Astrocyte (in vitro differentiated cells and primary cell): ENCODE results near the gene RAB6A. TPM values are rescaled to one million over a fixed set of nuclear protein-coding genes. Genes with fewer than 3 reads are reported as not detected.

ENCODE experiments used
- DNase-seq: peaks from one replicate; pipeline ENCODE4 v3.0.0-alpha.2; 2010; ENCODE audit warnings: low read depth
- FAIRE-seq: peaks from 2 replicates; lab custom pipeline; 2011; peaks lifted over from hg19 to GRCh38; lab: Jason Lieb, UNC
- H2AFZ ChIP-seq: 2 replicates; pipeline ENCODE4 v1.6.0; 2012; ENCODE audit warnings: low read depth, low read length, inconsistent platforms
- H3K27ac ChIP-seq: 2 replicates; pipeline ENCODE4 v1.5.1; 2011; ENCODE audit warnings: low read depth, low read length, inconsistent platforms
- H3K27me3 ChIP-seq: 2 replicates; pipeline ENCODE4 v1.6.0; 2011; ENCODE audit warnings: low read length, inconsistent platforms; ENCODE audit not compliant: insufficient read depth
- H3K36me3 ChIP-seq: 2 replicates; pipeline ENCODE4 v1.5.1; 2011; ENCODE audit warnings: low read length, inconsistent platforms; ENCODE audit not compliant: insufficient read depth
- H3K4me1 ChIP-seq: 2 replicates; pipeline ENCODE4 v1.5.1; 2011; ENCODE audit warnings: low read length, inconsistent platforms; ENCODE audit not compliant: insufficient read depth
- H3K4me2 ChIP-seq: 2 replicates; pipeline ENCODE4 v1.6.0; 2012; ENCODE audit warnings: low read length, inconsistent platforms
- H3K4me3 ChIP-seq: 2 replicates; pipeline ENCODE4 v1.5.1; 2011; ENCODE audit warnings: low read depth, mild to moderate bottlenecking, low read length, inconsistent platforms; ENCODE audit not compliant: insufficient read depth
- H3K79me2 ChIP-seq: 2 replicates; pipeline ENCODE4 v1.6.0; 2012; ENCODE audit warnings: mild to moderate bottlenecking, low read length, inconsistent platforms; ENCODE audit not compliant: insufficient read depth
- H3K9ac ChIP-seq: 2 replicates; pipeline ENCODE4 v1.6.0; 2012; ENCODE audit warnings: mild to moderate bottlenecking, low read length, inconsistent platforms
- H3K9me3 ChIP-seq: 2 replicates; pipeline ENCODE4 v1.5.1; 2012; ENCODE audit warnings: low read depth, mild to moderate bottlenecking, low read length, inconsistent platforms; ENCODE audit not compliant: insufficient read depth
- H4K20me1 ChIP-seq: 2 replicates; pipeline ENCODE4 v1.6.0; 2012; ENCODE audit warnings: low read length, inconsistent platforms; ENCODE audit not compliant: insufficient read depth
- H3K27ac Mint-ChIP-seq: one replicate; pipeline ENCODE4 v1.8.0; 2021; ENCODE audit warnings: mild to moderate bottlenecking, mixed read lengths; ENCODE audit not compliant: unreplicated experiment
- H3K27me3 Mint-ChIP-seq: one replicate; pipeline ENCODE4 v1.8.0; 2021; ENCODE audit warnings: low read depth, mixed read lengths; ENCODE audit not compliant: unreplicated experiment
- H3K36me3 Mint-ChIP-seq: one replicate; pipeline ENCODE4 v1.8.0; 2021; ENCODE audit warnings: low read depth, mixed read lengths; ENCODE audit not compliant: unreplicated experiment
- H3K4me1 Mint-ChIP-seq: one replicate; pipeline ENCODE4 v1.8.0; 2021; ENCODE audit warnings: low read depth, mixed read lengths; ENCODE audit not compliant: unreplicated experiment
- H3K4me3 Mint-ChIP-seq: one replicate; pipeline ENCODE4 v1.8.0; 2021; ENCODE audit warnings: mild to moderate bottlenecking, moderate library complexity, mixed read lengths; ENCODE audit not compliant: unreplicated experiment
- H3K9me3 Mint-ChIP-seq: one replicate; pipeline ENCODE4 v1.8.0; 2021; ENCODE audit warnings: mild to moderate bottlenecking, mixed read lengths; ENCODE audit not compliant: unreplicated experiment
- EZH2 ChIP-seq: IDR thresholded peaks from 2 replicates; pipeline ENCODE4 v1.6.1; 2012; ENCODE audit warnings: mild to moderate bottlenecking, low read length, inconsistent platforms; ENCODE audit not compliant: insufficient read depth
- total RNA-seq: library from RNA; stranded (reverse); gene quantifications from 2 replicates; pipeline ENCODE4 v1.2.1, GENCODE V29; 2021
- TF ChIP-seq, protein P1 (sequence below): IDR thresholded peaks from 2 replicates; pipeline ENCODE4 v1.5.1; 2011; ENCODE audit warnings: low read depth, mild to moderate bottlenecking, inconsistent platforms, low read length, moderate library complexity; ENCODE audit not compliant: insufficient read depth

RAB6A gene
- total RNA-seq, 1 donor from 2014 or later, result 185 TPM

DNA sequence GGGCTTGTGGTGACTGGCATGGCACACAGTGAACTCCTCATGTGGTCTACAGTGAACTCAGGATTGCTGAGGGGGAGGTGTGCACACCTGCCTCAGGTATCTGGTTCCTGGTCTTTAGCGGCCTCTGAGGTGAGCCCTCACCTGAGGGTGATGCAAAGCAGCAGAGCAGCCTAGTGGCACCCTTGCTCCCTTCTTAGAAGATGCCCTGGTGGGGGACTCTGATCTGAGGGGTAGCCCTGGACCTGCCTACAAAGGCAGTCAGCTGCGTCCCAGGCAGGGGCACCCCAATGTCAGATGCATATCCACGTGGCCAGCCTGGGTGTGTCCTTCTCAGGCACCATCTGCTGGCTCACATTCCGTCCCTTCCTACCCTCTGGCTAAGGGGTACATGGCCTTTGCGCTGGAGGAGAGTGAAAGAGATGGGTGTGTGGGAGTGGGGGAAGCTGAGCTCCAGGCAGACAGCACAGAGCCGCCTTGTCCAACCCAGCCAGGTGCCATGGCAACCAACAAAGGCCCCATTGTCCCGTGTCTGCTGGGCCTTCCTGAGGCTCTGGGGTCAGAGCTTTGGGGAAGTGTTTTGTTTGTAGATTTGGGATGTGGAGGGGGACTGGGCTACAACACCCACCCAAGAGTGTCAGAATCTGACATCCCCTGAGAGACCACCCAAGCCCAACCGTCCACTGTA is 108.7 kb downstream of the RAB6A start:
- Mint-ChIP-seq H3K4me3 (no peak overlapping the region), H3K4me1 (peaks cover 7% of the 10 kb centered on the region), H3K27me3 (peaks cover 6% of the 10 kb centered on the region), H3K36me3 (no peaks in the 10 kb centered on the region), H3K27ac (no peak overlapping the region), H3K9me3 (no peaks in the 10 kb centered on the region)
- FAIRE-seq (no peak), DNase-seq (no peak)
- no peak overlapping the region for H3K27ac ChIP-seq
- H3K4me1 ChIP-seq, result no peaks in the 10 kb centered on the region
- H3K9me3 ChIP-seq, result no peaks in the 10 kb centered on the region
- no peaks in the 10 kb centered on the region for H4K20me1 ChIP-seq
- TF ChIP-seq, protein P1, sequence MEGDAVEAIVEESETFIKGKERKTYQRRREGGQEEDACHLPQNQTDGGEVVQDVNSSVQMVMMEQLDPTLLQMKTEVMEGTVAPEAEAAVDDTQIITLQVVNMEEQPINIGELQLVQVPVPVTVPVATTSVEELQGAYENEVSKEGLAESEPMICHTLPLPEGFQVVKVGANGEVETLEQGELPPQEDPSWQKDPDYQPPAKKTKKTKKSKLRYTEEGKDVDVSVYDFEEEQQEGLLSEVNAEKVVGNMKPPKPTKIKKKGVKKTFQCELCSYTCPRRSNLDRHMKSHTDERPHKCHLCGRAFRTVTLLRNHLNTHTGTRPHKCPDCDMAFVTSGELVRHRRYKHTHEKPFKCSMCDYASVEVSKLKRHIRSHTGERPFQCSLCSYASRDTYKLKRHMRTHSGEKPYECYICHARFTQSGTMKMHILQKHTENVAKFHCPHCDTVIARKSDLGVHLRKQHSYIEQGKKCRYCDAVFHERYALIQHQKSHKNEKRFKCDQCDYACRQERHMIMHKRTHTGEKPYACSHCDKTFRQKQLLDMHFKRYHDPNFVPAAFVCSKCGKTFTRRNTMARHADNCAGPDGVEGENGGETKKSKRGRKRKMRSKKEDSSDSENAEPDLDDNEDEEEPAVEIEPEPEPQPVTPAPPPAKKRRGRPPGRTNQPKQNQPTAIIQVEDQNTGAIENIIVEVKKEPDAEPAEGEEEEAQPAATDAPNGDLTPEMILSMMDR, result no peak
- TF ChIP-seq EZH2, result no peak
- H3K9ac ChIP-seq, result no peak overlapping the region
- peaks cover 3% of the 10 kb centered on the region for H3K27me3 ChIP-seq
- H2AFZ ChIP-seq, result no peak overlapping the region
- H3K79me2 ChIP-seq, result no peaks in the 10 kb centered on the region
- H3K4me2 ChIP-seq, result no peak overlapping the region
- H3K4me3 ChIP-seq, result no peak overlapping the region
- no peaks in the 10 kb centered on the region for H3K36me3 ChIP-seq

DNA sequence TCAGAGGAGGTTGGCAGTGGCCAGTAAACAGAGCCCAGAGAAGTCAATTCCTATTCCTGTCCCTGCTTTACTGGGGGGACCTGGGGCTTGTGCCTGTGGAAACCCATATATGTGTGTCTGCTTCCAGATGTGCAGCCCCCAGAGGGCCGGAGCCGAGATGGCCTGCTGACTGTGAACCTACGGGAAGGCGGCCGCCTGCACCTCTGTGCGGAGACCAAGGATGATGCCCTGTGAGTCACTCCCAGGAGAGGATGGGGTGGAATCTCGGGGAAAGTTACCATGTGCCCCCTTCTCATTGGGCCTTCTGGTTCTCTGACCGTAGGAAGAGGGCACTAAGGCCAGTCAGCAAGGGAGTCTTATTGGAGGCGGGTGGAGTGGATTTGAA is 109.2 kb downstream of the RAB6A start:
- TF ChIP-seq, protein P1, result no peak
- TF ChIP-seq EZH2, result no peak
- Mint-ChIP-seq H3K4me1 (peaks cover 7% of the 10 kb centered on the region), H3K36me3 (no peaks in the 10 kb centered on the region), H3K27ac (no peak overlapping the region), H3K27me3 (peaks cover 6% of the 10 kb centered on the region), H3K4me3 (no peak overlapping the region), H3K9me3 (no peaks in the 10 kb centered on the region)
- Histone ChIP-seq H3K9me3 (no peaks in the 10 kb centered on the region), H2AFZ (no peak overlapping the region), H3K79me2 (no peaks in the 10 kb centered on the region), H3K9ac (no peak overlapping the region), H3K4me3 (no peak overlapping the region), H3K27me3 (peaks cover 3% of the 10 kb centered on the region), H4K20me1 (no peaks in the 10 kb centered on the region), H3K4me1 (no peaks in the 10 kb centered on the region), H3K36me3 (no peaks in the 10 kb centered on the region), H3K27ac (no peak overlapping the region), H3K4me2 (no peak overlapping the region)
- DNase-seq (no peak), FAIRE-seq (no peak)

DNA sequence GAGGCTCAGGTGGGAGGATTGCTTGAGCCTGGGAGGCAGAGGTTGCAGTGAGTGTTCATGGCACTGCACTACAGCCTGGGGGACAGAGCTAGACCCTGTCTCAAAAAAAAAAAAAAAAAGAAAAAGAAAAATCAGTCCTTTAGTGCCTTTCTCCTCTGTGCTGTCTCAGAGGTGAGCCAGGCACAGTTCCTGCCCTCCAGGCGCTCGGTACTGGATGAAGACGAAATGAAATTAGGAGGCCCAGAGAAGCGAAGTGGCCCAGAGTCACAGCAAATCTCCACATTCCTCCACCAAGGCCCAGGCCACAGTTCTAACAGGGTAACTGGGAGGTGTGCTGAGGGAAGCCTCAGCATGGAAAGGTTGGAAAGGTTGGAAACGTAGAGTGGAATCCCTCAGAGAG is 109.6 kb downstream of the RAB6A start:
- H3K27ac Mint-ChIP-seq, result no peak overlapping the region
- no peak overlapping the region for H3K9ac ChIP-seq

More for the DNA sequence above, 109.6 kb downstream of the RAB6A start:
- DNase-seq (no peak), FAIRE-seq (no peak)
- Histone ChIP-seq H3K27me3 (peaks cover 3% of the 10 kb centered on the region), H4K20me1 (no peaks in the 10 kb centered on the region), H3K4me3 (no peak overlapping the region), H3K4me2 (no peak overlapping the region), H3K36me3 (no peaks in the 10 kb centered on the region), H2AFZ (no peak overlapping the region), H3K4me1 (no peaks in the 10 kb centered on the region), H3K79me2 (no peaks in the 10 kb centered on the region), H3K27ac (no peak overlapping the region), H3K9me3 (no peaks in the 10 kb centered on the region)
- peaks cover 5% of the 10 kb centered on the region for H3K27me3 Mint-ChIP-seq
- no peak for TF ChIP-seq EZH2
- TF ChIP-seq, protein P1, result no peak
- no peaks in the 10 kb centered on the region for H3K36me3 Mint-ChIP-seq
- H3K9me3 Mint-ChIP-seq, result no peaks in the 10 kb centered on the region
- H3K4me3 Mint-ChIP-seq, result no peak overlapping the region
- peaks cover 7% of the 10 kb centered on the region for H3K4me1 Mint-ChIP-seq
